ENCODE data around the gene ABI2.

- TF ChIP-seq CTCF (conservative IDR thresholded peaks at IDR 0.05; ENCODE audit: low read depth, low read length) (no peak), CEBPB (IDR thresholded peaks at IDR 0.05; ENCODE audit: low read depth, low read length) (no peak), USF2 (IDR thresholded peaks at IDR 0.05; ENCODE audit: low read depth, low read length) (no peak), MXI1 (IDR thresholded peaks at IDR 0.05; ENCODE audit: borderline replicate concordance, low read depth, low read length) (no peak), SMC3 (IDR thresholded peaks at IDR 0.05; ENCODE audit: low read depth, low read length) (no peak)
Measured at GRCh38 chr2:203326356-203326755, 1.8 kb upstream of the ABI2 start.
